Measurements from ENCODE around the gene MLANA. TPM values are rescaled to one million over a fixed set of nuclear protein-coding genes. Genes with fewer than 3 reads are reported as not detected.
"Not testable (repeated sequence)": the region's sequence is repeated elsewhere in the genome, so short reads cannot be mapped to it uniquely, and the experiment has no call there.

The MLANA gene
- total and polyA plus RNA-seq, 4 donors, result 0.20 to 1.7 (median 0.69) TPM

GRCh38 chr9:5879419-5880181 lies 11.1 kb upstream of the MLANA start:
- 96% methylated on average over 6 of the region's 10 CpGs for WGBS (ENCODE audit: insufficient coverage)
- no peak overlapping the region for H3K4me3 ChIP-seq (ENCODE audit: low read depth, low read length)
- no peak for DNase-seq (ENCODE audit: low read depth in 4 of 6, low spot score in 6 of 6)
- no peaks in the 10 kb centered on the region for H3K9me3 ChIP-seq (ENCODE audit: control insufficient read depth, insufficient read depth, low read length)
- no peaks in the 10 kb centered on the region for H3K36me3 ChIP-seq (ENCODE audit: control insufficient read depth, insufficient read depth, low read length)
- no peaks in the 10 kb centered on the region for H3K4me1 ChIP-seq (ENCODE audit: control insufficient read depth, insufficient read depth, low read length)
- no peak overlapping the region for H3K27ac ChIP-seq (ENCODE audit: low read depth, low read length)
- no peaks in the 10 kb centered on the region for H3K27me3 ChIP-seq (ENCODE audit: control insufficient read depth, insufficient read depth, low read length)

- not testable (repeated sequence) for H3K9me3 ChIP-seq (ENCODE audit: control insufficient read depth, insufficient read depth, low read length); H3K27me3 ChIP-seq (ENCODE audit: control insufficient read depth, insufficient read depth, low read length); DNase-seq (ENCODE audit: low read depth in 4 of 6, low spot score in 6 of 6); H3K4me1 ChIP-seq (ENCODE audit: control insufficient read depth, insufficient read depth, low read length); H3K4me3 ChIP-seq (ENCODE audit: low read depth, low read length); H3K36me3 ChIP-seq (ENCODE audit: control insufficient read depth, insufficient read depth, low read length); H3K27ac ChIP-seq (ENCODE audit: low read depth, low read length)
- no CpG with 5 or more reads among the region's 5 CpGs for WGBS (ENCODE audit: insufficient coverage)
Measured at GRCh38 chr9:5882244-5883012, 8.3 kb upstream of the MLANA start.

GRCh38 chr9:5884191-5884590 lies 6.5 kb upstream of the MLANA start:
- Histone ChIP-seq H3K9me3 (ENCODE audit: control insufficient read depth, insufficient read depth, low read length) (no peaks in the 10 kb centered on the region), H3K4me3 (ENCODE audit: low read depth, low read length) (no peak overlapping the region), H3K36me3 (ENCODE audit: control insufficient read depth, insufficient read depth, low read length) (no peaks in the 10 kb centered on the region), H3K27me3 (ENCODE audit: control insufficient read depth, insufficient read depth, low read length) (no peaks in the 10 kb centered on the region), H3K27ac (ENCODE audit: low read depth, low read length) (no peak overlapping the region), H3K4me1 (ENCODE audit: control insufficient read depth, insufficient read depth, low read length) (no peaks in the 10 kb centered on the region)
- WGBS (ENCODE audit: insufficient coverage), result 83% methylated on average over 6 of the region's 9 CpGs
- no peak for DNase-seq (ENCODE audit: low read depth in 4 of 6, low spot score in 6 of 6)

GRCh38 chr9:5886114-5886939 lies 4.4 kb upstream of the MLANA start:
- no peak overlapping the region for H3K27ac ChIP-seq (ENCODE audit: low read depth, low read length)
- peak; percentile 31 to 92 (median 53) for DNase-seq (ENCODE audit: low read depth in 4 of 6, low spot score in 6 of 6)
- no peaks in the 10 kb centered on the region for H3K27me3 ChIP-seq (ENCODE audit: control insufficient read depth, insufficient read depth, low read length)
- H3K9me3 ChIP-seq (ENCODE audit: control insufficient read depth, insufficient read depth, low read length), result no peaks in the 10 kb centered on the region
- H3K36me3 ChIP-seq (ENCODE audit: control insufficient read depth, insufficient read depth, low read length), result no peaks in the 10 kb centered on the region
- H3K4me3 ChIP-seq (ENCODE audit: low read depth, low read length), result no peak overlapping the region
- WGBS (ENCODE audit: insufficient coverage), result 53% methylated on average over 8 of the region's 8 CpGs
- H3K4me1 ChIP-seq (ENCODE audit: control insufficient read depth, insufficient read depth, low read length), result no peaks in the 10 kb centered on the region

GRCh38 chr9:5892456-5893133 lies 1.9 kb downstream of the MLANA start:
- H3K36me3 ChIP-seq (ENCODE audit: control insufficient read depth, insufficient read depth, low read length), result peaks cover 3% of the 10 kb centered on the region
- H3K27ac ChIP-seq (ENCODE audit: low read depth, low read length), result no peak overlapping the region
- H3K9me3 ChIP-seq (ENCODE audit: control insufficient read depth, insufficient read depth, low read length), result no peaks in the 10 kb centered on the region
- H3K27me3 ChIP-seq (ENCODE audit: control insufficient read depth, insufficient read depth, low read length), result no peaks in the 10 kb centered on the region
- WGBS (ENCODE audit: insufficient coverage), result 51% methylated on average over 4 of the region's 7 CpGs
- no peak overlapping the region for H3K4me3 ChIP-seq (ENCODE audit: low read depth, low read length)
- H3K4me1 ChIP-seq (ENCODE audit: control insufficient read depth, insufficient read depth, low read length), result no peaks in the 10 kb centered on the region
- peak in 1 of 6 donors; percentile 15 for DNase-seq (ENCODE audit: low read depth in 4 of 6, low spot score in 6 of 6)

GRCh38 chr9:5893134-5893505 lies 2.4 kb downstream of the MLANA start:
- H3K27me3 ChIP-seq (ENCODE audit: control insufficient read depth, insufficient read depth, low read length), result no peaks in the 10 kb centered on the region
- no peaks in the 10 kb centered on the region for H3K9me3 ChIP-seq (ENCODE audit: control insufficient read depth, insufficient read depth, low read length)
- 73% methylated on average over 3 of the region's 4 CpGs for WGBS (ENCODE audit: insufficient coverage)
- no peak for DNase-seq (ENCODE audit: low read depth in 4 of 6, low spot score in 6 of 6)
- no peaks in the 10 kb centered on the region for H3K4me1 ChIP-seq (ENCODE audit: control insufficient read depth, insufficient read depth, low read length)
- no peak overlapping the region for H3K4me3 ChIP-seq (ENCODE audit: low read depth, low read length)
- H3K36me3 ChIP-seq (ENCODE audit: control insufficient read depth, insufficient read depth, low read length), result peaks cover 3% of the 10 kb centered on the region
- H3K27ac ChIP-seq (ENCODE audit: low read depth, low read length), result no peak overlapping the region

GRCh38 chr9:5893591-5894236 lies 3.0 kb downstream of the MLANA start:
- H3K4me1 ChIP-seq (ENCODE audit: control insufficient read depth, insufficient read depth, low read length), result no peaks in the 10 kb centered on the region
- no peak for DNase-seq (ENCODE audit: low read depth in 4 of 6, low spot score in 6 of 6)
- no peak overlapping the region for H3K4me3 ChIP-seq (ENCODE audit: low read depth, low read length)
- H3K36me3 ChIP-seq (ENCODE audit: control insufficient read depth, insufficient read depth, low read length), result peaks cover 3% of the 10 kb centered on the region
- H3K27me3 ChIP-seq (ENCODE audit: control insufficient read depth, insufficient read depth, low read length), result no peaks in the 10 kb centered on the region
- H3K9me3 ChIP-seq (ENCODE audit: control insufficient read depth, insufficient read depth, low read length), result no peaks in the 10 kb centered on the region
- WGBS (ENCODE audit: insufficient coverage), result 91% methylated on average over 9 of the region's 13 CpGs
- no peak overlapping the region for H3K27ac ChIP-seq (ENCODE audit: low read depth, low read length)

- WGBS (ENCODE audit: insufficient coverage), result 91% methylated on average over 6 of the region's 6 CpGs
- no peak for DNase-seq (ENCODE audit: low read depth in 4 of 6, low spot score in 6 of 6)
- Histone ChIP-seq H3K4me3 (ENCODE audit: low read depth, low read length) (no peak overlapping the region), H3K27me3 (ENCODE audit: control insufficient read depth, insufficient read depth, low read length) (no peaks in the 10 kb centered on the region), H3K36me3 (ENCODE audit: control insufficient read depth, insufficient read depth, low read length) (peaks cover 3% of the 10 kb centered on the region), H3K27ac (ENCODE audit: low read depth, low read length) (no peak overlapping the region), H3K4me1 (ENCODE audit: control insufficient read depth, insufficient read depth, low read length) (no peaks in the 10 kb centered on the region), H3K9me3 (ENCODE audit: control insufficient read depth, insufficient read depth, low read length) (no peaks in the 10 kb centered on the region)
Measured at GRCh38 chr9:5894237-5894959, 3.7 kb downstream of the MLANA start.

Measured in spinal cord (tissue), 10 donors.